Kidney (tissue), 14 donors: Measurements from ENCODE around the gene PTPRK. TPM values are rescaled to one million over a fixed set of nuclear protein-coding genes. Genes with fewer than 3 reads are reported as not detected.

Source experiments
- DNase-seq, 5 donors: peaks; one replicate each; pipeline ENCODE4 v3.0.0-alpha.2; 2013 to 2020
- FAIRE-seq: peaks from 2 replicates; lab custom pipeline; 2012; peaks lifted over from hg19 to GRCh38; lab: Jason Lieb, UNC
- H3K27ac ChIP-seq, 2 donors: one replicate each; pipeline ENCODE4 v1.7.0; 2013; ENCODE audit warnings: low read depth in 2 of 2, low read length in 2 of 2, inconsistent platforms in 1 of 2
- H3K27me3 ChIP-seq: one replicate; pipeline ENCODE4 v1.7.1; 2013; ENCODE audit warnings: low read length, inconsistent platforms; ENCODE audit not compliant: control insufficient read depth, insufficient read depth
- H3K36me3 ChIP-seq, 3 donors: one replicate each; pipeline versions ENCODE4 v1.7.0 to v1.7.1; 2013; ENCODE audit warnings: low read length in 3 of 3, control low read depth in 1 of 3, inconsistent platforms in 1 of 3; ENCODE audit not compliant: insufficient read depth in 3 of 3, control insufficient read depth in 2 of 3
- H3K4me1 ChIP-seq, 3 donors: one replicate each; pipeline versions ENCODE4 v1.7.0 to v1.7.1; 2013; ENCODE audit warnings: low read length in 3 of 3, inconsistent platforms in 1 of 3, low read depth in 1 of 3; ENCODE audit not compliant: control insufficient read depth in 2 of 3, insufficient read depth in 2 of 3
- H3K4me3 ChIP-seq, 3 donors: one replicate each; pipeline versions ENCODE4 v1.7.0 to v1.8.1; 2013; ENCODE audit warnings: low read length in 3 of 3, control low read depth in 1 of 3, inconsistent platforms in 1 of 3
- H3K9ac ChIP-seq, 3 donors: one replicate each; pipeline versions ENCODE4 v1.7.0 to v1.7.1; 2013; ENCODE audit warnings: low read length in 3 of 3, control low read depth in 1 of 3, inconsistent platforms in 1 of 3
- H3K9me3 ChIP-seq, 3 donors: one replicate each; pipeline versions ENCODE4 v1.7.0 to v1.7.1; 2013; ENCODE audit warnings: low read length in 3 of 3, control low read depth in 1 of 3, inconsistent platforms in 1 of 3; ENCODE audit not compliant: control insufficient read depth in 2 of 3, insufficient read depth in 1 of 3
- intact Hi-C: fragments of 100-400 bp; cut with DNase I; formaldehyde crosslinking; loops from one replicate; pipeline ENCODE4 v1.11.1; 2022
- polyA plus RNA-seq: library from polyadenylated mRNA; stranded (reverse); fragments of 350-450 nt; fragmentation: Illumina TruSeq; extraction: RNeasy Lipid Tissue Mini Kit (QIAGEN cat#74804); gene quantifications from one replicate; pipeline ENCODE4 v1.2.3, GENCODE V29; 2014; ENCODE audit warnings: low read depth, low replicate concordance; ENCODE audit not compliant: insufficient read depth
- total RNA-seq: library from RNA; stranded (reverse); fragmentation: NEBNext Ultra II Directional; extraction: Animal tissue kit (Norgen Biotek cat#: 25700); gene quantifications from one replicate; pipeline ENCODE4 v1.2.1, GENCODE V29; 2021
- TF ChIP-seq, protein P1 (sequence below): IDR thresholded peaks from 3 replicates; pipeline ENCODE4 v1.5.1; 2012; ENCODE audit warnings: mild to moderate bottlenecking, moderate library complexity, borderline replicate concordance; ENCODE audit not compliant: insufficient read depth; ENCODE audit errors: extremely low read depth
- donor health status: control.
- donor health status: control.
- donor health status: control.
- donor health status: control.
- donor health status: control.
- donor health status: DM: yes; HTN: yes; CAD: no.
- donor health status: Normal renal cell carcinoma (clear cell type).

Gene PTPRK
- total and polyA plus RNA-seq, 2 donors from 2014 or later, result 9.2 to 72.8 TPM

DNA sequence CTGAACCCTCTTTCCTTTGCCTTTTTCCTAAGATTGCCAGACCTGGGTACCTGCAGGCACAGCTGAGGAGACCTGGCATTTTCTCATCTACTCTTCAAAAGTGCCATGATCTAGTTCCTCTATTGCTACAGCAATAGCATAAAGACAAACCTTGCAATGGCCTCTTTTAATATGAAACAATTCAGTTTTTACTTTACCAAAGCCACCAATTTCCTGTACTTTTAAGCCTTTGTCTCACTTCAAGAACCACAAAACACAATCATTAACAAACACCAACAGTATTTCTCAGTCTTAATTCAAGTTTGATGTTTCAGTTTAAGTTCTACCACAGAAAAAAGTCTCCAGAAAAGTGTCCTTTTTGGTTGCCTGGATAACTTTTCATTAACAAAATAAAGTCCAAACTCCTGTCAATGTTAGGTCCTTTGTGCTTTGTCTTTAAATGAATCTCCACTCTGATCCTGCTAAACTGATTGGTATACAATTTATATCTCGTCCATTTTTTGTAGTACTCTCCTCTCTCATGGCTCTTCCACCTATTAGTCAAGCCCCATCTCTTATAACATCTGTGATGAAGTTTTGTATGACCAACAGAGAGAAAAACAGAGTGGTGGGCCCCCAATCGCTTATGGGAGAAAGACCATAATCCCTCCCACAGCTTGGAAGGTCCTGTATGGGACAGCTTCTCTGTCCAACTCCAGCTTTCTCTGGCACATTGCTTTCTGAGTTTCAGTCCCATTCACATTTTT lies 569.1 kb downstream of the PTPRK start:
- Histone ChIP-seq H3K4me1 (no peaks in the 10 kb centered on the region), H3K9me3 (no peaks in the 10 kb centered on the region), H3K9ac (no peak overlapping the region), H3K27me3 (no peaks in the 10 kb centered on the region), H3K4me3 (no peak overlapping the region), H3K36me3 (no peaks in the 10 kb centered on the region), H3K27ac (no peak overlapping the region)
- TF ChIP-seq, protein P1, sequence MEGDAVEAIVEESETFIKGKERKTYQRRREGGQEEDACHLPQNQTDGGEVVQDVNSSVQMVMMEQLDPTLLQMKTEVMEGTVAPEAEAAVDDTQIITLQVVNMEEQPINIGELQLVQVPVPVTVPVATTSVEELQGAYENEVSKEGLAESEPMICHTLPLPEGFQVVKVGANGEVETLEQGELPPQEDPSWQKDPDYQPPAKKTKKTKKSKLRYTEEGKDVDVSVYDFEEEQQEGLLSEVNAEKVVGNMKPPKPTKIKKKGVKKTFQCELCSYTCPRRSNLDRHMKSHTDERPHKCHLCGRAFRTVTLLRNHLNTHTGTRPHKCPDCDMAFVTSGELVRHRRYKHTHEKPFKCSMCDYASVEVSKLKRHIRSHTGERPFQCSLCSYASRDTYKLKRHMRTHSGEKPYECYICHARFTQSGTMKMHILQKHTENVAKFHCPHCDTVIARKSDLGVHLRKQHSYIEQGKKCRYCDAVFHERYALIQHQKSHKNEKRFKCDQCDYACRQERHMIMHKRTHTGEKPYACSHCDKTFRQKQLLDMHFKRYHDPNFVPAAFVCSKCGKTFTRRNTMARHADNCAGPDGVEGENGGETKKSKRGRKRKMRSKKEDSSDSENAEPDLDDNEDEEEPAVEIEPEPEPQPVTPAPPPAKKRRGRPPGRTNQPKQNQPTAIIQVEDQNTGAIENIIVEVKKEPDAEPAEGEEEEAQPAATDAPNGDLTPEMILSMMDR, result no peak
- DNase-seq, result no peak
- FAIRE-seq, result no peak
- intact Hi-C loops, result no loop called here

DNA sequence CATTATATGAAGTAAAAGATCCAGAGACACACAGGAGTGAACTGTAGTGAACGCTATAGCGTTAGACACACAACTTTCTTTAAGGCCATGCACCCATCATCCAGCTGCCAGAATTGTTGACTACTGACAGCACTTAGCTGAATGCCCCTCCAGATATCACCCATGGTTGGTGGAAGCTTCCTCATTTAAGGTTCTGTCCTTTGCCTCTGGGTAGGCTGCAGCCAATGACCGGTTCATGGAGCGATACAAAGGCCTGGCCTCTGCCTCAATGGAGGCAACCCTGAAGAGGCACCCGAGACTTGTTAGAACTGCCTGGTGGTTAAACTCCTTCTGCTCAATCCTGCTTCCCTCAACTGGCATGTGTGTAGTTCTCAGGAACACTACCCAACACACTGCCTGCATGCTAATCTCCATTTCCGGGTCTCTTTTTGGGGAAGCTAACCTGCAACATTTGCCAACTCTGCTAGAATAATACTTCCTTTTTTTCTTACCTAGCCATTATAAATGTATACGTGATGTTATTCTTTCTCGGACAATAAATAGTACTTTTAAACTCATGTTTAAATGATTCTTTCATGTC lies 569.7 kb downstream of the PTPRK start:
- DNase-seq (no peak), FAIRE-seq (no peak)
- Histone ChIP-seq H3K4me1 (no peaks in the 10 kb centered on the region), H3K27me3 (no peaks in the 10 kb centered on the region), H3K36me3 (no peaks in the 10 kb centered on the region), H3K27ac (no peak overlapping the region), H3K9me3 (no peaks in the 10 kb centered on the region), H3K9ac (no peak overlapping the region), H3K4me3 (no peak overlapping the region)
- intact Hi-C loops, result no loop called here
- TF ChIP-seq, protein P1, result no peak

DNA sequence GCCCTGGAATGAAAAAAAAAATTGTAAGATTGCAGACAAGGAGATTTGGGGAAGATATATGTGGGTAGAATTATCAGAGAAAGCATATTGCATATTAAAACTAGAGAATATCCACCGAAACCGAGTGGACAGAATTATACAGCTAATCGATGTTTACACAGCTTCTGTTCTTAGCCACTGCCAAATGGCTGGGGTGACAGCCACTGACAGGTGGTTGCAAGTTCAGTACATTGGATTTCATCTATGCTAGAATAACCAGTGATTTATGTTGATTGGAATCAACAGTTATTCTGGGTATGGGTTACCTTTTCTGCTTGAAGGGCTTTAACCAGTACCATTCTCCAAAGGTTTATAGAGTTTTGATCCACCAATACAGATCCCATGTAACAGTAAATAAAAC lies 571.1 kb downstream of the PTPRK start:
- no peaks in the 10 kb centered on the region for H3K27me3 ChIP-seq
- intact Hi-C loops, result no loop called here
- TF ChIP-seq, protein P1, result no peak
- H3K4me1 ChIP-seq, result no peaks in the 10 kb centered on the region
- H3K36me3 ChIP-seq, result no peaks in the 10 kb centered on the region
- H3K9ac ChIP-seq, result no peak overlapping the region
- DNase-seq (no peak), FAIRE-seq (no peak)
- H3K27ac ChIP-seq, result no peak overlapping the region
- H3K9me3 ChIP-seq, result no peaks in the 10 kb centered on the region
- H3K4me3 ChIP-seq, result no peak overlapping the region
